ENCODE results near the gene PITPNM2.

Gene PITPNM2

DNA sequence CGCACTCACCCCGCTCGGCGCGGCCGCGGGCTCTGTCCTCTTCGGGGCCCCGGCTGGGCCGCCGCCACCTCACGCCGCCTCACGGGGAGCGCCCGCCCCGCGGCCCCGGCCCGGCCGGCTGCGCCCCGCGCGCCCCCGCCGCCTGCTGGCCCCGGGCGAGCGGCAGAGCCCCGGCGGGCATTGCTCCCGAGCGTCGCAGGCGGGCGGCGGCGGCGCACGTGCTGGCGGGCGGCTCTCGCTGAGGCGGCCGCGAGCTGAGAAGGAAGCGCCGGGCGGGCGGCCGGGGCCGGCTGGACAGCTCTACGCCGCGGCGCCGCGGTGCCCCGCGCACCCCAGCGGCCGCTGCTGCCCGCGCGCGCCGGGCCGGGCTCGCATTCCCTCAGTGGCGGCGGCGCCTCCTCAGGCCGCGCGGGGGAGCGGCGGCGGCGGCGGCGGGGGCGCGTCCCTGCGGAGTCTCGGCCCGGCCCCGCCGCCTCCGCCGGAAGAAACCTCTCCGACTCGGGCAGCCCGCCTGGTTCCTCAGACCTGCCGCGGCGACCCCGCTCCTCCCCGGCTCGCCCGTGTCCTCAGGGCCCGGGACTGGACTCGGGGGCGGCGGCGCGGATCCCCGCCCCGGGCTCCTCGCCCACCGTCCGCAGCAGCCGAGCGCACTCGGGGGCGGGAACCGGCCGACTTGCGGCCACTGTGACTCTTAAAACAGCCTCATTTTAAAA, at the start of gene PITPNM2:
PITPNM2 (minus strand) TSS at position 347 of the 713 bp plus-strand sequence. CDS start 116,500 bp downstream, outside the sequence.
- DNase-seq (ENCODE audit: low read depth in 2 of 2) = peak in 1 of 2 donors; percentile 40

DNA sequence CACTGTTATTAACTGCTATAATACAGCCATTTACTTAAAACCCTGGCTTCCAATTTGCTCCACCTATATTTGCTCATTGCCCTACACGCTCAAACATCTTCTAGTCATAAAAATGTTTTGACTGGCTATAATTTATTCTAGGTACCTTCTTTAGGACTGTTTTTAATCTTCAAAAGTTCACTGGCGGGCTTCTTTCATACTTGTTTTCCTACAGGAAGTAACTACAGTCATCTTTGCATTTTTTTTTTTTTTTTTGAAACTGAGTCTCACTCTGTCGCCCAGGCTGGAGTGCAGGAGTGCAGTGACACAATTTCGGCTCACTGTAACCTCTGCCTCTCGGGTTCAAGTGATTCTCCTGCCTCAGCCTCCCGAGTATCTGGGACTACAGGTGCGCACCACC, 49.5 kb upstream of the PITPNM2 start:
- no peak for DNase-seq (ENCODE audit: low read depth in 2 of 2)

DNA sequence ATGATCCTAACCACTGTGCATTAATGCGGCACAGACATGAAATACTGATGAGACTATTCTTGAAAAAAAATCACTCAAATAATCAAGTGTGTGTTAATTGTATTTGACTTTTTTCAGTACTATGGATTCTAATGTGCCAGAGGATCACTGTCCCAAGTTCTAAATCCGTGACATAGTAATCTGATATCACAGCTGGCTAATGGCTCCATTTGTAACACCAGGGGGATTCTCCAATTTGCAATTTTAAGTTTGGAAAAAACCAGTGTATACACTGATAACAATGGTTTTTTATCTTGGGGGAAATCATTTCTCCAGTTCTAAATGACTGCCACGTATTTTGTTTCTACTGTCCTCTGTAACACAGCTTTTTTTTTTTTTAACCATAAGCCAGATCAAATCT, 49.0 kb upstream of the PITPNM2 start:
- no peak for DNase-seq (ENCODE audit: low read depth in 2 of 2)

DNA sequence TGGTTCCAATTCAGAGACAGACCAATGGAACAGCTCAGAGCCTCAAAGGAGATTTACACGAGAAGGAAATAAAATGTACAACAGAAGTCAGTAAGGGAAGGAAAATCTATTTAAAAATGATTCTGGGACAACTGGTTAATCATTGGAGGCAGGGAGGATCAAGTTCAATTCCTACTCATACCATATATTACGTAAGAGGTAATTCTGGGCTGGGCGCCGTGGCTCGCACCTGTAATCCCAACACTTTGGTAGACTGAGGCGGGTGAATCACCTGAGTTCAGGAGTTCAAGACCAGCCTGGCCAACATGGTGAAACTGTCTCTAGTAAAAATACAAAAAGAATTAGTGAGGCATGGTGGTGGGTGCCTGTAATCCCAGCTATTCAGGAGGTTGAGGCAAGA, 36.7 kb upstream of the PITPNM2 start:
- no peak for DNase-seq (ENCODE audit: low read depth in 2 of 2)

DNA sequence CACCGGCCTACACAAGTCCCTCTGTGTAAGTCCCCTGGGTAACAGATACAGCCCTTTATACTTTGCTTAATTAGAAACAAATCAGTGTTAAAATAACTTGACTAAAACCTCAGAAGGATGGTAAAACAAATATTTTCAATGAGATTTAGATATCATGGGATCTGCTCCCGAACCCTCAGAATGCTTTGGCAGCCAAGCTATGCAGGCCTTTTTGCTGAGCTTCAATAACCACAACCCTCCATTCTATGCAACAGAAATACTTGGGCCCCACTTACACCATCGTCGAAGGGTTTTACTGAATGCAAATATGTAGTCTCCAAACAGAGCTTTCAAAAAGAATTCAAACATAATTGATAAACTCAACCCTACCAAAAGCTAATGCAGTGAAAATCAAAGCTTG, 29.3 kb upstream of the PITPNM2 start:
- no peak for DNase-seq (ENCODE audit: low read depth in 2 of 2)

DNA sequence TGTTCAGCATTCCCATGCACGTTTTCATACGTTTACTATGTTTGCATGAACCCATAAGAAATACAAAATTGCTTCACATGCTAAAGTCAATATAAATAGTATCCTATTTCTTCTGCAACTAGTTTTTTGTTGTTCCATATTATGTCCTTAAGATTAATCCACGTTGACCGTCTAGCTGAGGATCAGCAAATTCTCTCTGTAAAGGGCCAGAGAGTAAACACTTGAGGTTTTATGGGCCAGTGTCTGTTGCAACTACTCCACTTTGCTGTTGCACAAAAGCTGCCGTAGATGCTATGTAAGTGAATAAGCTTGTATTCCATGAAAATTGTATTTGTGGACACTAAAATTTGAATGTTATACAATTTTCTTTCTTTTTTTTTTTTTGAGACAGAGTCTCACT, 21.1 kb upstream of the PITPNM2 start:
- DNase-seq (ENCODE audit: low read depth in 2 of 2) = no peak

DNA sequence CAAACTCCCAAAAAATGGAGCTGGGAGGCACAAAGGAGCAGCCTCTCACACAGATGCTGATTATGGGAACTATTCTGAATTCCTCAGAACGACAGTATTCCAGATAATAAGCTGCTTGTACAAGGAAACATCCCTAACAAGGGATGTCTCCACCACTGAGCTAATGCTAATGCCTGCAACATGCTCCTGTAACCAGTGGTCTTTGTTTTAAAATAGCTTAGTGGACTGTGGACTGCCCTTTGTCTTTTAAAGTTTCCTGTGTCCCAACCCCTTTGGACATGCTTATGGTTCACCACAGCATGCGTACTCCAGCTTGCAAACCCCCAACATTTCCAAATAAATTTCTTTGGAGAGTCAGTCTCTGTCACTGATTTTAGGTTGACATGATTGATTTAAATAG, 16.4 kb upstream of the PITPNM2 start:
- DNase-seq (ENCODE audit: low read depth in 2 of 2) = no peak

DNA sequence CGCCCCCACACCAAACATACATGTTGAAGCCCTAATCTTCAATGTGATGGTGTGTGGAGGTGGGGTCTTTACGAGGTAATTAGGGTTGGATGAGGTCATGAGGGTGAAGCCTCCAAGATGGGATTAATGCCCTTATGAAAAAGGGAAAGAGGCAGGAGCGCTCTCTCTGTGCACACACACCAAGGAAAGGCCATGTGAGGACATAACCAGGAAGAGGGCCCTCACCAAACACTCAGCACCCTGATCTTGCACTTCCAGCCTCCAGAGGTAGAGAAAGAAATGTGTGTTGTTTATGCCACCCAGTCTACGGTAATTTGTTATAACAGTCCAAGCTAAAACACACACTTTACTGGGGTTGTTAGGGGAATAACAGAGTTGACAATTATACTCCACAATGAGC, 14.6 kb upstream of the PITPNM2 start:
- no peak for DNase-seq (ENCODE audit: low read depth in 2 of 2)

DNA sequence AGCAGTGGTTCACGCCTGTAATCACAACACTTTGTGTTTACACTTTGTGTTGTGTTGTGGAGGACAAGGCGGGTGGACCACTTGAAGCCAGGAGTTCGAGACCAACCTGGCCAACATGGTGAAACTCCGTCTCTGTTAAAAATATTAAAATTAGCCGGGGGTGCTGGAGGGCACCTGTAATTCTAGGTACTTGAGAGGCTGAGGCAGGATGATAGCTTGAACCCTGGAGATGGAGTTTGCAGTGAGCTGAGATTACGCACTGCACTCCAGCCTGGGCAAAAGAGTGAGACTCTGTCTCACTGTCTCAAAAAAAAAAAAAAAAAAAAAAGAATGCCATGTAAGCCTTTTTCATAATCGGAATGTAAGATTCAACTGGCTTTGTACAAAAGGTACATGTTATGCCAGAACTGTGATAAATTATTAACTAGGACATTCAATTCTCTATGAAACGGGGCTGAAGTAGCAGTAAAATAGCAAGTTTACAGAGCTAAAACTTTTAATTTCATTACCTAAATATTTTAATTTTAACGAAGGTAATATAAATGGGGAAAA, 13.9 kb upstream of the PITPNM2 start:
- no peak for DNase-seq (ENCODE audit: low read depth in 2 of 2)

DNA sequence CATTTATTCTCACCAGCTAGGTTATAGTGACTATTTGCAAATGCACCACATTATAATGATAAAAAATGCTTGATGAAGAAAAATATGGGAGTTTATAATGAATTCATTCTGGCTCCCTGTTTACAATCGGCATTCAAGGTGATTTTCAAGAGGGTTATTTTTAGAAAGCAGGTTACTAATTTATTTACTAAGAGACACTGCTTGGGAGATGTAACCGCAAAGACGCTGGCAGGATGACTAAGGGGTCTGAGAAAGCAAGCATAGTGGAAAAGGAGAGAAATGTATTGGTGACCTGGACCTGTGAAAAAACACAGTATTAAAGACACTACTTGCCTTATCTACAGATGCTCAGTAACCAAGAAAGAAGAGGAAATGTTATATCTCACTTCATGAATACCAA, 13.3 kb upstream of the PITPNM2 start:
- DNase-seq (ENCODE audit: low read depth in 2 of 2) = no peak

DNA sequence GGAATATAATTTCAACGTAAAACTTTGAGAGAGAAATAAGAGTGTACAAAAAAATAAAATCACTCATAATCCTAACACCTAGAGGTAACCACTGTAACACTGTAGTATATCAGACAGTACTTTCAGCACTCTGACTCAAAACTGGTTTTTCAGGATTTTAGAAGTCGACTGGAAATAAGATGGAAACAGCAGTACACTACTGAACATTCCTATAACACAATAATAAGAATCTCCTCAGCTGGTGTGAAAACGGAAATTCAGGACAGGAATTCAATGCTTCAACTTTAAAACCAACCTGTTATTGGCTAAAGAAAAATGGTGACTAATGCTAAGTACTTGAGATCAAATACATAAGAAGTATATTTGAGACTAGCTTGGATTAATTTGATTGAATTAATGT, 12.3 kb upstream of the PITPNM2 start:
- DNase-seq (ENCODE audit: low read depth in 2 of 2) = no peak

DNA sequence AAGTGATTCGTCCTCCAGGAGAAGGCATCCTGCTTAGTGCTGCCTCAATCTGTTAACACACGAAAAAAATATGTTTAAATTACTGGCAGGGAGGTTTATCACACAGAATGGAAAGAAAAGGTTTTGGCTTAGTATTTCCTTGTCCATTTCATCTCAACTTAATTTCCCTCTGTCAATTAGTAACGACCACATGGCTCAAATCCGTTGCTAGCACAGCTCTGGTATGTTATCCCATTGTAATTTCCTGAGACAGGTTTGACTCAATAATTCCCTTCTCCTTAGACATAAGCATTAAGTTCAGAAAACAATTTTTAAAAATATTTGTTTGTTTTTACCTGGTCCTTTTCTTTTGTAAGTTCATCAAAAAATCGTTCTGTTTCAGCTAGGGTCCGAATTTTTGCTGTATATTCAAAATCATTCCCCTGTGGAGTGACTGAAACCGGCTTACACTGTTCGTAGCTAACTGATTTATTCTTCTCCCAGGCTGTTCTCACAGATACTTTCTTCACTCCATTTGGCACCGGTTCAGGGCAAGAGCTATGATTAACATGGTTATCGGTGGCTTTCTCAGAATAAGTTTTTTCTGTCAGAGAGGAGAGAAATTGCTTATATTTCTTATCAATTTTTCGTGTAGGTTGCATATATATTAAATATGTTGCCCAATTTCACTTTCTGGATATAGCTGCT, 10.1 kb upstream of the PITPNM2 start:
- DNase-seq (ENCODE audit: low read depth in 2 of 2) = no peak

DNA sequence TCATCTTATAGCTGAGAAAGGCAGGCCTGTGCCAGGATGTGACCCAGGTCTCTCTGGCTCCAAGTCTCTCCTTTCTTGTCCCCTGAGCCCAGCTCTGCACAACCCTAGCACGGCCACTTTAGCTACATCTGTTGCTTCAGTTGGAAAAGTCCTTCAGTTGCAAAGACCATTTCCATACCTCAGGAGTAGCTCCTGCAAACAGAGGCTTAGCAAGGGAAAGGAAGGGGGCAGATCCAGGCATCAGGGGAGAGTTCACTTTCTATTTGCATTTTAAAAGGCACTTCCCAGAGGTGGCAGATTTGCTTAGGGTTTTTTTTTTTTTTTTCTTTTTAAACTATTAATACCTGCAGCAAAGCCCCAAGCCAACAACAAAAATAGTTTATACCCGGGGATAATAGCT, 3.0 kb upstream of the PITPNM2 start:
- no peak for DNase-seq (ENCODE audit: low read depth in 2 of 2)

DNA sequence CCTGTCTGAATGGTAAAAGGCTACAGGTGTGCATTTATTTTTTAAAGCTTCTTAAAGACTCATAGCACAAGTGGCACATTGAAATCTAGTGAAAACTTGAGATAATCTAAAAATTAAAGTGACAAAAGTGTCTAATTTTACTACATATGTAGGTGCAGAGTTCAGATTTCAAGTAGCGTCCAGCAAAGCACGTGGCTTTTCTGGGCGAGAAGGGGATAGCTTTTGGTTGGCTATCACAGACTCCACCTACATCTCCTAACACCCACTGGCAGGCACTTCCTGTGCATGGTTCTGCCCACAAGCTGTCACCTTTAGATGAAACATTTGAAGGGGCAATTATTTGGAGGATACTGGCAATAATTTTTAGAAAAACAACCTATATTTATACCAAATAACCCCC, 1.9 kb upstream of the PITPNM2 start:
- DNase-seq (ENCODE audit: low read depth in 2 of 2) = no peak

DNA sequence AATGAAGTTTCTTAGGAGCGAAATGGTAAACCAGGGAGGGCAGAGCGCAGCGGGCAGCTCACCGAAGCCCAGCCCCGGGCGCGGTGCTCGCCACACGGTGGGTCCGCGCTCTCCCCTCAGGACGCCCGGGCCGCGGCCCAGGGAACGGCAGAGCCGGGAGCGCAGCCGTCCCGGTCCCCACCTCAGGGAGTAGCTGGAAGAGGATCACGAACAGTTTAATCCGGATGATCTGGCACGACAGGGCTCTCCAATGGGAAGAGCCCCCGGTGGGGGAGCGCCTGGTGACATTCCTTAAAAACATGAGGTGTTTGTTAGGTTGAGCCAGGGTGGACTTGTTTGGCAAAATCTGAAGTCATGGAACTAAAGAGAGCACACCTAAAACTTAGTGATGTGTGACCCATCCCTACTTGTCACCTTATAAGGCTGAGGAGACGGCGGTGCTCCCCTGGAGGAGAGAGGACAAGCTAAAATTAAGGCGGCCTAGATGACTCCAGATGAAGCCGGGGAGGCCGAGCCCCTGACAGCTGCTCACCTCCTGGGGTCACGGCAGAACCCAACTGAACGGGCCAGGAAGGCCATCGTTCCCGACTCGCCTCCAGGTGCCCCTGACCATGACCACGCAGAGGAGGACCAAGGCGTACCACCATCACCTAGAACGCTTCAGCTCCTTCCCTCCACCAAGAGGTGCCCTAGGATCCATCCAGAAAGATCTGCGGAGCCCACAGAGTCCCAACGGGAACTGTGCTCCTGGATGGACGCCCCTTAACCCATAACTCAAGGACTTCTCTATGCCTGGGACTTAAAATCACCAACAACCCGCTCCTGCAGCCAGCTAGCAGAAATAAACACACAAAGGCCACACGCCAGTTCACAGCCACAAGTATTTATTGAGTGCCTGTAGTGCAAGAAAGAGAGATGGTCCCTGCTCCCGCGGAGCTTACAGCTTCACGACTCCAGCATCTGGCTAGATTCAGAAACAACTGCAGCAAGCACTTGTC, 866 bp upstream of the PITPNM2 start:
- DNase-seq (ENCODE audit: low read depth in 2 of 2) = no peak

DNA sequence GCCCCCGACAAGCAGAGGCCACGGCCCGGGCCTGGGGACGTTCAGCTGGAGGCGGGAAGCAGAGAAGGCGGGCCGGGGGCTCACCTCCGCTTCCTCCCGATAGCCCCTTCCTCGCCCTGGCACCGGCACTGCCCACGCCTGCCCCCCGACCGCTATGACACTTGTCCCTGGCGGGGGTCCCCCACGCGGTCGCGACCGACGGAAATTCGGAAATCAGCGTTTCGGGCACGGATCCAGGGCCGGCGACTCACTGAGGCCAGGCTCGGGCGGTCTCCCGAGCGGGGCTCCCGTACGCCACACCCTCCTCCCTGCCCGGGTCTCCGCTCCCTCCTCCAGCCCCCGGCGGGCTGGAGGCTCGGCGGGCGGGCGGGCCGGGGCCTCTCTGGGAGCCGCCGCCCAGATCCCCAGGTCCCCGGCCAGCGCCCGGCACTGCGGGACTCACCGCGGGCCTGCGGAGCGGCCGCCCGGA, 581 bp downstream of the PITPNM2 start:
- DNase-seq (ENCODE audit: low read depth in 2 of 2) = no peak

DNA sequence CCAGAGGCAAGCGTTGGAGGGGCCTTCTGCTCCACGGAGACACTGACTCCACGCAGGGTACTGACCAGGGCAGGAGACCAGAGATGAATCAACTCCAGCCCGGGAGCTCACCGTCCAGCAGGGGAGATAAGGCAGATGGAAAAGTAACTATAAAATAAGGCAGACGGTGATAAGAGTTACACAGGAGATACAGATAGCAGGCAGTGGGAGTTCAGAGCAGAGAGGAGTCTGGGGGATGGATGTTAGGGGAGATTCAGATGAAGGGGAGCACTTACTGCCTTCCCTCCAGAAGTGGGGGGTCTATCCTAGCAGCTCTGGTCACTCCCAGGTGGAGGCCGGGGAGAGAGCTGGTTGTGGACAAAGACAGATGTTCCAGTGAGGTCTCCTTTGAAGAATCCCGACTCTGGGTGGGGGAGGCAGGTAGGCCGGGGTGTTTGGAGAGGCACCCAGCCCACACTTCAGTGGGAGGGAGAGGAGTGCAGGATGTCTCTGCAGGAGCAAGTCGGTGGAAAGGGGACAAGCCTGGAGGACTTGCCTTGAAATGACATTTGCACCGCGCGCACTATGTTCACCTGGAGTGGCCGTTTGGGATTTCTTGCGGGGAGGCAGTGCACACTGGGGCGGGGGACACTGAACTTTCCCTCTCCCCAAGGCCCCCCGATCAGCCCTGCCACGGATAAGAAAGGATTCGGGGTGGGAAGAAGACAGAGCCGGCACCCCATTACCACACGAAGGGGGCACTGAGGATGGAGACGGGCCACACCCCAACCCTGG, 1.2 kb downstream of the PITPNM2 start:
- no peak for DNase-seq (ENCODE audit: low read depth in 2 of 2)

DNA sequence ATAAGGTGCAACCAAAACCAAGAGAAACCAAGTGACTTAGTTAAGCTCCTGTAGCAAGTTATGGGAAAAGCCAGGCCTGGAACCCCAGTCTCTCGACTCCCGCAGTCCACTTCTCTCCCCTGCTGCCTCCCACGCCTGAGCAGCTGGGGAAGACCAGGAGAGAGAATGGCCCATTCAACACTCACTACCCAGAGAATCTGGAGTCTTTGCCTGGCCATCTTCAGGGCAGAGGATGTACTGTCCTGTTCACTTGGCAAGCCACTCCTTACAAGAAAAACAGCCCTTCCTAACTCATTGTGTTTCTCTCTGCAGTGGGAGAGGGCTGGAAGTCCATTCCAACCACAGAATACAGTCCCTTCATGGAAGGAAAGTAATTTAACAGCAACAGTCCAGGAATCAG, 1.8 kb downstream of the PITPNM2 start:
- no peak for DNase-seq (ENCODE audit: low read depth in 2 of 2)

DNA sequence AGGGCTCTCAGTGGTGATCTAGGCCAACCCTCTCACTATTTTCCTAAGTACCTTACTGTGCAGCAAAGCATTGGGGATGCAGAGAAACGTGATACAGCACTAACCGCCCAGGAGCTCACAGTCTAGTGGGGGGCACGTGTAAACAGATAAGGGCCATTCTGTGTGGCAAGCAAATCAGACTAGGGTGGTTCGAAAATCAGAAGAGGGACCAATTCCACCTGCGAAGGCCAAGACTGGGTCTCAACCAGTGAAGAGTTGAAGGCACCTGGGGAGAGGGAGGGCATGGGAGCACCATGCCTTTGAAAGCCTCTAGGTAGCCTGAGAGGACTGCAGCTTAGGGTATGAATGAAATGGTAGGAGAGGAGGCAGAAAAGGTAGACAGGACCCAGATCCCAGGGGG, 2.2 kb downstream of the PITPNM2 start:
- no peak for DNase-seq (ENCODE audit: low read depth in 2 of 2)

DNA sequence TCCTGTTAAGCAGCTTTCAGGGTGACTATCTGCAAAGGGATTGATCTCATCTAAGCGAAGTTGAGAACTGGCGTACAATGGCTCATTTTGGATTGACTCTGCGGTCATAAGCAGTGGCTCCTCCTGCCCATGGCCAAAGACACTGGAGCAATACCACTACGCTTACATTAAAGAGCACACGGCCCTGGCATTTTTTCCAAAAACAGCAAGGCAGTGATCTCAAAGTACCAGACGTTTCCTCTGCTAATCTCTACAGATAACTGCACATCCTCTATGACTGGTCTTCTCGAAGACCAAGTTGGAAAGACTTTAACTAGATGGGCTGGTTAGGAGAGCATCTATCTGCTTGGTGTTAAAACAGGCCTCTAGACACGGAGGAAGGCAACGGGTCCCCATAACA, 2.7 kb downstream of the PITPNM2 start:
- no peak for DNase-seq (ENCODE audit: low read depth in 2 of 2)

DNA sequence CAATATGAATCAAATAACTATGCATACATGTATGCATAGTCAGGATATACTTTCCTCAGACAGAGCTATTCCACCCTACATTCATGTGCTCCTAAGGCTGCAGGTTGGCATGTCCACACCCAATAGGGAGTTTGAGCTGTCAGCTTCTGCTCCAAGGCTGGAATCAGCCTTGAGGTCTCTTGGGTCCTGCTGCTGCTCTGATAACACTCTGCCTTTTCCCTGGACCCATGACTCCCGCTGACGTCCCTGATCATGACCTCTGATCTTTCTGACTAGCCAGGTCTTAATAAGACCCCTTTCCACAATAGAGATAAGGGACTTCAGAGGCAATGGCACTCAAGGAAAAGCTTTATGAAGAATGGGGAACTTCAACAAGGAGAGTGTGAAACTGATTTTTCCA, 5.7 kb downstream of the PITPNM2 start:
- DNase-seq (ENCODE audit: low read depth in 2 of 2) = no peak

Measured in stimulated activated CD8-positive, alpha-beta memory T cell treated with anti-CD3 and anti-CD28 coated beads, Interleukin-15, amount 100 ng/mL, for 4 hours (primary cell).